ENCODE data around the gene ZNF148.

The ZNF148 gene

GRCh38 chr3:125356140-125357026 lies 18.7 kb downstream of the ZNF148 start:
- H3K27ac ChIP-seq = no peak overlapping the region
- TF ChIP-seq CTCF (IDR thresholded peaks at IDR 0.05) (no peak), ZFX (IDR thresholded peaks at IDR 0.05; ENCODE audit: borderline replicate concordance) (no peak)

- TF ChIP-seq CTCF (IDR thresholded peaks at IDR 0.05) = no peak
- TF ChIP-seq ZFX (IDR thresholded peaks at IDR 0.05; ENCODE audit: borderline replicate concordance) = no peak
- no peak overlapping the region for H3K27ac ChIP-seq
Measured at GRCh38 chr3:125353659-125354058, 21.5 kb downstream of the ZNF148 start.

DNA sequence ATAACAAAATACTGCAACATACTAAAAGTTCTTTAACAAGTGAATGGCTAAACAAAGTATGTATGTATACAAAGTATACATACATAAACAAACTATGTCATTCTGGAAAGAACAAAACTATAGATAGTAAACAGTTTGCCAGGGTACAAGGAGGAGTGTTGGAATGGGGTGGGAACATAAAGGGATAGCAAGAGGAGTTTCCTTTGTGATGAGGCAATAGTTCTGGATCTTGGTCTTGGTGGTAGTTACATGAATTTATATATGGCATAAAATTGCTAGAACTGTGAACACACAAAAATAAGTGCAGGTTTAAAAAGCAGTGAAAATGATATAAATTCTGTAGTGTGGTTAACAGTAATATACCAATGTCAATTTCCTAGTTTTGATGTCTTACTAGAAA lies 22.0 kb downstream of the ZNF148 start:
- TF ChIP-seq ZFX (IDR thresholded peaks at IDR 0.05; ENCODE audit: borderline replicate concordance) (no peak), CTCF (IDR thresholded peaks at IDR 0.05) (no peak)
- no peak overlapping the region for H3K27ac ChIP-seq

DNA sequence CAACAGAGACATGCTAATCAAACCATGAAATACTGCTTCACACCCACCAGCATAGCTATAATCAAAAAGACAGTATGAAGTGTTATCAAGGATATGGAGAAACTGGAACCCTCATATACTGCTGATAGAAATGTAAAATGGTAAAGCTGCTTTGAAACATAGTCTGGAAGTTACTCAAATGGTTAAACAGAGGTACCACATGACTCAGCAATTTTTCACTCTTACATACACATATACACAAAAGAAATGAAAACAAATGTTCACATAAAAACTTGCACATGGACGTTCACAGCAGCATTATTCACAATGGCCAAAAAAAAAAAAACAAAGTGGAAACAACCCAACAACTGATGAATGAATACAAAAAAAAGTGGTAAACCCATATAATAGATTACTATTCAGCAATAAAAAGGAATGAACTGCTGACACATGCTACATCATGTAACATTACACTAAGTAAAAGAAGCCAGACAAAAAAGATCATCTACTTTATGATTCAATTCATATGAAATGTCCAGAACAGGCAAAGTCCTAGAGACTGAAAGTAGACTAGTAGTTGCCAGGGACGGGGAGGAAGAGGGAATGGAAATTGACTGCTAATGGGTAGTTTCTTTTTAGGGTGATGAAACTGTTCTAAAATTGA lies 23.2 kb downstream of the ZNF148 start:
- TF ChIP-seq ZFX (IDR thresholded peaks at IDR 0.05; ENCODE audit: borderline replicate concordance) (no peak), CTCF (IDR thresholded peaks at IDR 0.05) (no peak)
- H3K27ac ChIP-seq = no peak overlapping the region

DNA sequence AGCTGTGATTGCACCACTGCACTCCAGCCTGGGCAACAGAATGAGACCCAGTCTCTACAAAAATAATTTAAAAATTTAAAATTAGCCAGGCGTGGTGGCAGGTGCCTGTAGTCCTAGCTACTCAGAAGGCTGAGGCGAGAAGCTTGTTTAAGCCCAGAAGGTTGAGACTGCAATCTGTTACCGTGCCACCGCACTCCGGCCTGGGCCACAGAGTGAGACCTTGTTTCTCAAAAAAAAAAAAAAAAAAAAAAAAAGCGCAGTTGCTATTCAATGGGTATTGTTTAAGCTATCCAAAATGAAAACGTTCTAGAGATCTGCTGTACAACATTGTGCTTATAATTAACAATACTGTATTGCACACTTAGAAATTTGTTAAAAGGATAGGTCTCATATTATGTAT lies 24.0 kb downstream of the ZNF148 start:
- TF ChIP-seq CTCF (IDR thresholded peaks at IDR 0.05) (no peak), ZFX (IDR thresholded peaks at IDR 0.05; ENCODE audit: borderline replicate concordance) (no peak)
- no peak overlapping the region for H3K27ac ChIP-seq

DNA sequence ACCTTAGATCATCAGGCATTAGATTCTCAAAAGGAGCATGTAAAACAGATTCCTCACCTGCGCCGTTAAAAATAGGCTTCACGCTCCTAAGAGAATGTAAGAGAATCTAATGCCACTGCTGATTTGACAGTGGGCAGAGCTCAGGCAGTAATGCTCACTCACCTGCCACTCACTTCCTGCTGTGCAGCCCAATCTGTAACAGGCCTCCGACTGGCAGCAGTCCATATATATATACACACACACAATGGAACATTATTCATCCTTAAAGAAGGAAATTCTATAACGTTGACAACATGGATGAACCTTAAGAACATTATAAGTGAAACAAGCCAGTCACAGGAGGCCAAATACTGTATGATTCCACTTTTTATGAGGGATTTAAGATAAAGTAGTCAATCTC lies 24.5 kb downstream of the ZNF148 start:
- no peak overlapping the region for H3K27ac ChIP-seq
- no peak for TF ChIP-seq CTCF (IDR thresholded peaks at IDR 0.05)
- no peak for TF ChIP-seq ZFX (IDR thresholded peaks at IDR 0.05; ENCODE audit: borderline replicate concordance)

DNA sequence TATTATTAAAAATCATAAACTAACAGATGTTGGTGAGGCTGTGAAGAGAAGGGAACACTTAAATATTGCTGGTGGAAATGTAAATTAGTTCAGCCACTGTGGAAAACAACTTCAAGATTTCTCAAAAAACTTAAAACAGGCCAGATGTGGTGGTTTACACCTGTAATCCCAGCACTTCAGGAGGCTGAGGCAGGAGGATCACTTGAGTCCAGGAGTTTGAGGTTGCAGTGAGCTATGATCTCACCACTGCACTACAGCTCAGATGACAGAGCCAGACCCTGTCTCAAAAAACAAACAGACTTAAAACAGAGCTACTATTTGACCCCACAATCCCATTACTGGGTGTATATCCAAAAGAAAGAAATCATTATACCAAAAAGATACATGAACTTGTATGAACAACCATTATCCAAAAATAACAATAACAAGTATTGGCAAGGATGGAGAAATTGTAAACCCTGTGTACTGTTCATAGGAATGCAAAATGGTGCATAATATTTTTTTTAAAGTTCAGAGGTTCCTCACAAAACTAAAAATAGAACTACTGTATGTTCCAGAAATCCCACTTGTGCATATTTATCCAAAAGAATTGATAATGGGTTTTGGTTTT lies 25.5 kb downstream of the ZNF148 start:
- H3K27ac ChIP-seq = no peak overlapping the region
- TF ChIP-seq ZFX (IDR thresholded peaks at IDR 0.05; ENCODE audit: borderline replicate concordance) = no peak
- TF ChIP-seq CTCF (IDR thresholded peaks at IDR 0.05) = no peak

Data from 22Rv1 (cell line).